HCT116 (cell line): ENCODE measurements around the gene MANSC1. TPM values are rescaled to one million over a fixed set of nuclear protein-coding genes. Genes with fewer than 3 reads are reported as not detected.

Experiments used
- ATAC-seq: fragments of 200-7000 bp; cut with Tn5 transposase; 2 replicates; pipeline ENCODE4 v1.9.1; 2020; ENCODE audit warnings: mild to moderate bottlenecking, moderate library complexity
- BruUV-seq: library from RNA; stranded (reverse); fragments of 400-500 nt; replicated peaks from 2 replicates; lab custom pipeline; 2021; lab: Mats Ljungman, UMichigan
- CTCF ChIA-PET: fragments of 300-600 bp; sonication (Branson Sonifier 250); formaldehyde crosslinking; loops from one replicate; lab custom pipeline; 2021; ENCODE audit warnings: antibody characterized with exemption; lab: Charles Lee
- POLR2A ChIA-PET: fragments of 300-600, 350-600 bp; sonication (Branson Sonifier 250); formaldehyde crosslinking; loops from one replicate; lab custom pipeline; 2021; ENCODE audit warnings: antibody characterized with exemption; lab: Charles Lee
- RAD21 ChIA-PET, 2 experiments: fragments of 300-600 bp; sonication (Branson Sonifier 250); formaldehyde crosslinking; loops; one replicate each; lab custom pipeline; 2023; ENCODE audit warnings: low total read pairs in 2 of 2; ENCODE audit not compliant: uncharacterized antibody in 2 of 2, unreplicated experiment in 2 of 2, low non-redundant PET in 1 of 2; lab: Charles Lee
- DNase-seq: peaks from one replicate; pipeline ENCODE4 v3.0.0-alpha.2; 2010; ENCODE audit warnings: low read depth, low spot score
- H2AFZ ChIP-seq: fragments of 200-600 bp; shearing (Covaris generic), sonication (generic); 2 replicates; pipeline ENCODE4 v1.6.1; 2017; ENCODE audit warnings: low read depth, mixed run types, mixed read lengths, antibody characterized with exemption, low read length; ENCODE audit not compliant: poor library complexity, severe bottlenecking
- H3K27ac ChIP-seq: 2 replicates; pipeline ENCODE4 v1.5.1; 2012; ENCODE audit warnings: low read depth, low read length
- H3K27me3 ChIP-seq: fragments of 200-600 bp; sonication (generic); 2 replicates; pipeline ENCODE4 v1.6.1; 2016; ENCODE audit warnings: mixed run types, low read length, mixed read lengths; ENCODE audit not compliant: insufficient read depth
- H3K36me3 ChIP-seq, 2 experiments: fragments of 200-500 bp in 1 of 2; fragments of 200-600 bp in 1 of 2; sonication (Bioruptor generic) in 1 of 2; sonication (generic) in 1 of 2; 2 replicates each; pipeline versions ENCODE4 v1.5.1 to v1.6.1; 2014 to 2016; ENCODE audit warnings: low read length in 2 of 2, inconsistent platforms in 1 of 2, mixed read lengths in 1 of 2, mixed run types in 1 of 2; ENCODE audit not compliant: insufficient read depth in 2 of 2, control insufficient read depth in 1 of 2
- H3K4me1 ChIP-seq, 2 experiments: fragments of 200-600 bp in 1 of 2; sonication (generic) in 1 of 2; 2 replicates each; pipeline versions ENCODE4 v1.5.1 to v1.6.1; 2012 to 2017; ENCODE audit warnings: low read length in 2 of 2, inconsistent platforms in 1 of 2, mild to moderate bottlenecking in 1 of 2, mixed read lengths in 1 of 2, mixed run types in 1 of 2, moderate library complexity in 1 of 2; ENCODE audit not compliant: insufficient read depth in 2 of 2, control insufficient read depth in 1 of 2
- H3K4me2 ChIP-seq: fragments of 200-600 bp; sonication (generic); 2 replicates; pipeline ENCODE4 v1.6.1; 2017; ENCODE audit warnings: mixed run types, low read length, mixed read lengths
- H3K4me3 ChIP-seq, 2 experiments: fragments of 200-600 bp in 1 of 2; sonication (generic) in 1 of 2; replicated peaks in 1 of 2; 2 replicates each; pipeline ENCODE4 v1.5.1; 2011 to 2016; ENCODE audit warnings: low read length in 2 of 2, control low read depth in 1 of 2, low read depth in 1 of 2, mild to moderate bottlenecking in 1 of 2, mixed read lengths in 1 of 2, mixed run types in 1 of 2
- H3K79me2 ChIP-seq: fragments of 200-600 bp; sonication (generic); 2 replicates; pipeline ENCODE4 v1.6.1; 2017; ENCODE audit warnings: mild to moderate bottlenecking, mixed run types, low read length, moderate library complexity, mixed read lengths; ENCODE audit not compliant: insufficient read depth
- H3K9ac ChIP-seq: fragments of 200-600 bp; sonication (generic); 2 replicates; pipeline ENCODE4 v1.6.1; 2016; ENCODE audit warnings: low read length, mixed read lengths
- H3K9me2 ChIP-seq: fragments of 200-600 bp; sonication (generic), shearing (Covaris generic); 2 replicates; pipeline ENCODE4 v1.6.1; 2017; ENCODE audit warnings: mixed run types, mild to moderate bottlenecking, moderate library complexity; ENCODE audit not compliant: insufficient read depth
- H3K9me3 ChIP-seq, 2 experiments: fragments of 200-500 bp in 1 of 2; fragments of 200-600 bp in 1 of 2; sonication (Bioruptor generic) in 1 of 2; sonication (generic) in 1 of 2; 2 replicates each; pipeline ENCODE4 v1.6.1; 2014 to 2017; ENCODE audit warnings: low read length in 2 of 2, mixed read lengths in 2 of 2, inconsistent platforms in 1 of 2, low read depth in 1 of 2, mild to moderate bottlenecking in 1 of 2, mixed run types in 1 of 2, moderate library complexity in 1 of 2; ENCODE audit not compliant: control insufficient read depth in 1 of 2, insufficient read depth in 1 of 2
- H4K20me1 ChIP-seq: fragments of 200-600 bp; sonication (generic), shearing (Covaris generic); 2 replicates; pipeline ENCODE4 v1.6.1; 2017; ENCODE audit warnings: mixed run types, mild to moderate bottlenecking, moderate library complexity; ENCODE audit not compliant: insufficient read depth
- CBX3 ChIP-seq: IDR thresholded peaks from 2 replicates; pipeline ENCODE4 v1.6.1; 2012; ENCODE audit warnings: low read depth
- CTCF ChIP-seq, 3 experiments: fragments of 200-600 bp in 1 of 3; sonication (generic) in 1 of 3; IDR thresholded peaks in 2 of 3; conservative IDR thresholded peaks in 1 of 3; 2 replicates each; pipeline ENCODE4 v1.5.1; 2012 to 2017; ENCODE audit warnings: low read depth in 2 of 3, low read length in 2 of 3, antibody characterized with exemption in 1 of 3, borderline replicate concordance in 1 of 3, control low read depth in 1 of 3, mild to moderate bottlenecking in 1 of 3, mixed read lengths in 1 of 3, mixed run types in 1 of 3, moderate library complexity in 1 of 3; ENCODE audit not compliant: insufficient read depth in 1 of 3
- ELF1 ChIP-seq: IDR thresholded peaks from 2 replicates; pipeline ENCODE4 v1.6.1; 2012; ENCODE audit warnings: low read depth, borderline replicate concordance
- FOSL1 ChIP-seq: IDR thresholded peaks from 2 replicates; pipeline ENCODE4 v1.6.1; 2012; ENCODE audit warnings: low read depth
- POLR2A ChIP-seq: IDR thresholded peaks from 2 replicates; pipeline ENCODE4 v1.7.0; 2011; ENCODE audit warnings: borderline replicate concordance; ENCODE audit not compliant: insufficient read depth, insufficient read length; ENCODE audit errors: extremely low read depth
- POLR2AphosphoS5 ChIP-seq: IDR thresholded peaks from 2 replicates; pipeline ENCODE4 v1.6.1; 2011; ENCODE audit warnings: mild to moderate bottlenecking, low read depth, low read length, moderate library complexity
- ZNF274 ChIP-seq: fragments of 200-500 bp; sonication (Bioruptor generic); IDR thresholded peaks from 2 replicates; pipeline ENCODE4 v1.6.1; 2014; ENCODE audit warnings: mild to moderate bottlenecking, low read depth, low read length, inconsistent platforms
- intact Hi-C: fragments of 100-400 bp; cut with micrococcal nuclease; formaldehyde crosslinking; loops from 2 replicates; pipeline ENCODE4 v1.10.0; 2022
- total RNA-seq: library from RNA; stranded (reverse); gene quantifications from one replicate; pipeline ENCODE4 v1.2.1, GENCODE V29; 2021; ENCODE audit not compliant: unreplicated experiment
- TF ChIP-seq, protein P1 (sequence below): IDR thresholded peaks from 2 replicates; pipeline ENCODE4 v1.6.1; 2011; ENCODE audit warnings: mild to moderate bottlenecking, low read length, moderate library complexity; ENCODE audit not compliant: insufficient replicate concordance; ENCODE audit errors: extremely low read depth
- TF ChIP-seq, protein P2 (sequence below): IDR thresholded peaks from 2 replicates; pipeline ENCODE4 v1.6.1; 2012

MANSC1 gene
- total RNA-seq, 1 experiment from 2014 or later: 0.20 TPM

DNA sequence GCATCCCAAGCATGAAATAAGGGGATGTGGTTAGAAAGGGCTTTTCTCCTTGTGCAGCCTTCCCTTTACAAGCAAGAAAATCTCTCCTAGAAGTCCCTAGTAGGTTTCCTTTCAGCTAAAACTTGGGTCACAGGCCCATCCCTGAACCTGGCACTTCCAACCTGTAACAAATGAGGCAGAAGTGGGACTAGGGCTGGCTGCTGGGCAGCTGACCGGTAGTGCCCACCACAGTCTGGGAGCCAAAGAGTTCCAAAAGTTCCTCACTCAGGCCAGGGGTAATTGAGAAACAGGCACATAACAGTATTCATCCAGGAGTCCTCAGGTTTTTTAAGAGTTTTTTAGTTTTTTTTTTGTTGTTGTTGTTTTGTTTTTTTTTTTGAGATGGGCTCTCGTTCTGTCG is 23.8 kb downstream of the MANSC1 start (continued):
- TF ChIP-seq ELF1 (no peak), CBX3 (no peak), ZNF274 (no peak), FOSL1 (no peak), POLR2AphosphoS5 (no peak)
- TF ChIP-seq, protein P1, sequence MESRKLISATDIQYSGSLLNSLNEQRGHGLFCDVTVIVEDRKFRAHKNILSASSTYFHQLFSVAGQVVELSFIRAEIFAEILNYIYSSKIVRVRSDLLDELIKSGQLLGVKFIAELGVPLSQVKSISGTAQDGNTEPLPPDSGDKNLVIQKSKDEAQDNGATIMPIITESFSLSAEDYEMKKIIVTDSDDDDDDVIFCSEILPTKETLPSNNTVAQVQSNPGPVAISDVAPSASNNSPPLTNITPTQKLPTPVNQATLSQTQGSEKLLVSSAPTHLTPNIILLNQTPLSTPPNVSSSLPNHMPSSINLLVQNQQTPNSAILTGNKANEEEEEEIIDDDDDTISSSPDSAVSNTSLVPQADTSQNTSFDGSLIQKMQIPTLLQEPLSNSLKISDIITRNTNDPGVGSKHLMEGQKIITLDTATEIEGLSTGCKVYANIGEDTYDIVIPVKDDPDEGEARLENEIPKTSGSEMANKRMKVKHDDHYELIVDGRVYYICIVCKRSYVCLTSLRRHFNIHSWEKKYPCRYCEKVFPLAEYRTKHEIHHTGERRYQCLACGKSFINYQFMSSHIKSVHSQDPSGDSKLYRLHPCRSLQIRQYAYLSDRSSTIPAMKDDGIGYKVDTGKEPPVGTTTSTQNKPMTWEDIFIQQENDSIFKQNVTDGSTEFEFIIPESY: no peak
- TF ChIP-seq, protein P2, sequence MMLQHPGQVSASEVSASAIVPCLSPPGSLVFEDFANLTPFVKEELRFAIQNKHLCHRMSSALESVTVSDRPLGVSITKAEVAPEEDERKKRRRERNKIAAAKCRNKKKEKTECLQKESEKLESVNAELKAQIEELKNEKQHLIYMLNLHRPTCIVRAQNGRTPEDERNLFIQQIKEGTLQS: no peak

GRCh38 chr12:12323591-12323990 is 26.5 kb downstream of the MANSC1 start:
- H2AFZ ChIP-seq: no peak overlapping the region
- H3K36me3 ChIP-seq: no peaks in the 10 kb centered on the region
- H4K20me1 ChIP-seq: no peaks in the 10 kb centered on the region
- H3K4me3 ChIP-seq: no peak overlapping the region
- H3K79me2 ChIP-seq: no peaks in the 10 kb centered on the region
- H3K27me3 ChIP-seq: no peaks in the 10 kb centered on the region
- H3K4me1 ChIP-seq: peaks cover 0 to 5% of the 10 kb centered on the region in 2 experiments; a peak in 1 of 4 replicates
- no peak overlapping the region for H3K4me2 ChIP-seq
- no peaks in the 10 kb centered on the region for H3K9me2 ChIP-seq
- H3K9ac ChIP-seq: no peak overlapping the region
- H3K27ac ChIP-seq: no peak overlapping the region
- no TSS peak for BruUV-seq
- POLR2A ChIA-PET: no interaction called here
- DNase-seq (no peak), ATAC-seq (no peak)
- no peaks in the 10 kb centered on the region for H3K9me3 ChIP-seq
- TF ChIP-seq CBX3 (no peak), CTCF (IDR thresholded peaks at IDR 0.05 in 2 of 3, conservative IDR thresholded peaks at IDR 0.05 in 1 of 3; ENCODE audit: borderline replicate concordance in 1 of 3, insufficient read depth in 1 of 3, low read depth in 2 of 3, low read length in 2 of 3) (no peak), POLR2A (no peak)
- intact Hi-C loops: no loop called here
- CTCF ChIA-PET: no interaction called here
- RAD21 ChIA-PET: no interaction called here
